Epithelial cell of prostate (primary cell): Measurements from ENCODE around the gene ST6GALNAC3.

Source experiments
- DNase-seq: peaks from one replicate; pipeline ENCODE4 v3.0.0-alpha.2; 2011; ENCODE audit warnings: low read depth, low spot score
- H3K27ac ChIP-seq: fragments of 450-650 bp; 2 replicates; pipeline ENCODE4 v1.5.1; 2017; ENCODE audit warnings: mild to moderate bottlenecking

ST6GALNAC3 gene

DNA sequence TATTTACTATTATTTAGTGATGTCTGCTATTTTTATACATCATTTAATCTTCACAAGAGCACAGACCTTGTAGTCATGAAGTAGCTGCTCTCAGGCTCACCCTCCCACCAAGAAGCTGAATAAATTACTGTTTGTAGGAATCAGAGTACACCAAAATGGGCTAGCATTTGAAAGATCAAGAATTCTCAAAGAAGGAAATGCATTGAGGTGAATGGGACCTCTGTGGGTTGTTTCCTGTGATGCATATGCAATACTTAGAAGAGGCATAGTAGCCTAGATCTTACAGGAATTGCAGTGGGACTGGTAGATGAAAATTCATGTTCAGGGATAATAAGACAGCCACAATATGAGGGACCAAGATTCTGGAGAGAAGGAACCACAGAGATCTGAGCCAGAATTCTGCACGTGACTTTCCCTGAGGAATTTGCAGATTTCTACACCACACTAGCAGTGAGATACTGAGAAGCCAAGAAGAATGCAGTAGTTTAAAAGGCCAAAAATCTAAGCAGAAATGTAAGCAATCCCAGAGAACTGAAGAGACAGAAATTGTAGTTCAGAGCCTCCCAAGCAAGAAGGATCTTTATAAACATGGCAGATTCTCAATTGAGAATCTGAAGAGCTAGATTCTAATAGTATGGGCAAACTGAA, 307.0 kb downstream of the ST6GALNAC3 start:
- no peak overlapping the region for H3K27ac ChIP-seq
- DNase-seq, result no peak

- DNase-seq, result no peak
- H3K27ac ChIP-seq, result no peak overlapping the region
Observed at GRCh38 chr1:76388261-76388660, 313.7 kb downstream of the ST6GALNAC3 start.

DNA sequence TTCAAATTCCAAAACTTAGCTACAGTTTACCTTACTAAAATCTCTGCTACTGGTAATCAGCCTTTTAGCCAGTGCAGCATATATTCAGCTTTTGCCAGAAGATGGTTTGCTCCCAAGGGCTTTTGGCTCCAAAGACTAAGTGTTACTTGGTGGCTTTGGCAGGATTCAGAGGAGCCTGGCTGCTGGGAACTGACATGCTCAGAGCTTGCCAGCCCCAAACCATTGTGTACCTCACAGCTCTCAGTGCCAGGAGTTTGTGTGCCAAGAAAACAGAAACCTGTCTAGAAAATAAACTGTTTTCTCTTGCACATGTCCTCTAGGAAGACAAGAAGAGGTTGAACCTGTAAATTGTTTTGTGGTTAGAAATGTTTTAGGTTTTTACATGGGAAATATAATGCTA, 315.9 kb downstream of the ST6GALNAC3 start:
- no peak overlapping the region for H3K27ac ChIP-seq
- DNase-seq, result no peak

- no peak for DNase-seq
- H3K27ac ChIP-seq, result no peak overlapping the region
Observed at GRCh38 chr1:76395059-76395458, 320.5 kb downstream of the ST6GALNAC3 start.

DNA sequence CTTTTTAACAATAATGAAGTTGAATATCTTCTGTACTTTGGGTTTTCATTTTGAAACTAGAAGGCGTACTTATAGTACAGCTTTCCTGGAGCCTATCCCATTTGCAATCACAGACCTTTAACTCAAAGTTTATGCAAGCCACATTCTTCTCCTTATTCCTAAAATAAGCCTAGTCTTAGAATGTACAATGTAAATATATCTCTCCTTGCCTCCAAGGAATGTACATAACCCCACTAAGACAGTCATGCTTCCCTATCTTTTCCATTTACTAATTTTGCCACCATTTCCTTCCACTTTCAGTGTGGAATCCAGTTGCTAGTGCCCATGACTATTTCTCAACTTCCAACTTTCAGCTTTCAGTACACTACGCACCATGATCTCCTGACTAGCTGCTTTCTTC, 327.6 kb downstream of the ST6GALNAC3 start:
- DNase-seq, result no peak
- no peak overlapping the region for H3K27ac ChIP-seq

DNA sequence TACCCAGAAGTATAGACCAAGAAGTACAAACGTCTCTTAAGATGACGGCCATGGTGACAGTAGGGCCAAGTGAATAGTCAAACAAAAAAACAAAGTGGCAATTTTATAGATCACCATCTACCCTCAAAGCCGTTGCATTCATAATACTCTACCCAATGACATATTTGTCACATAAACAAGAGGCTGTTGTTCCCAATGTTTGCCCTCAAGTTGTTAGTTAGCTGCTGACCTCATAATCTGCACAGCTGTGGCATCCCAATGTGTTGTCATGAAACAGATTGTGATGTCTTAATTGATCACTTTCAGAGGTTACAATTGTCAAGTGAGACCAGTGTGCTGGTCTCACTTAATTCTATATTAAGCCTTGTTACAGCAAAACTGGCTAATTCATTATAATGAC, 333.8 kb downstream of the ST6GALNAC3 start:
- DNase-seq, result no peak
- H3K27ac ChIP-seq, result no peak overlapping the region

DNA sequence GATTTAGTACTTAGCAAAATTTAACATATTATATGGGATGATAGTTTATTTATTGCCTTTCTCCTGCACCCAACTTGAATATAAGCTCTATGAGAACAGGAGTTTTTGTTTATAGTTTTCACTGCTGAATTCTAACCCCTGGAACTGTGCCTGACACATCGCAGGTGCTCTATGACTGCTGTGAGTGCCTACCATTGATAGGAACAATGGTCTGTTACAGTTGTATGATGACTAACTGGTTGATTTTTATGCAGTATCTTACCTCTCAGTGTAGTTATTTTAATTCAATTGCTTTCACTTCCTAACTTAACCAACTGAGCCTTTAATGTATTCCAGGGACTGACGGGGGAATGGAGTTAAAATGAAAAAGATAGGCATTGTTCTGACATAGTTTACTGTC, 336.0 kb downstream of the ST6GALNAC3 start:
- H3K27ac ChIP-seq, result no peak overlapping the region
- no peak for DNase-seq

- no peak overlapping the region for H3K27ac ChIP-seq
- DNase-seq, result no peak
Observed at GRCh38 chr1:76418531-76418930, 344.0 kb downstream of the ST6GALNAC3 start.

DNA sequence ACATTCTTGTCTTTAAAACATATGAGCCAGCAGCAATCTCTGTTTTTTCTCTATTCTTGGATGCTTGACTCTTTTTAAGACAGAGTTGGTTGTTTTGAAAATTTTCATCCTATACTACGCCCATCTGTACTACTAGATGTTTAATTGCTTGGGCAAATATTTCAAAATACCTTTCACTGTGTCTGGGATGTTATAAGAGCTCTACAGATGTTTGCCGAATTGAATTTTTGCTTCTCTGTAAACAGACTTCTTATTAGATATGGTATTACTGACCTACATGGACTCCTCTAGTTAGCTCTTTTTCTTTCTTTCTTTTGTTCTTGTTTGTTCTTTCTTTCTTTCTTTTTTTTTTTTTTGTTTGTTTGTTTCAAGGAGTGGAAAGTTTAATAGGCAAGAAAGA, 345.1 kb downstream of the ST6GALNAC3 start:
- H3K27ac ChIP-seq, result no peak overlapping the region
- DNase-seq, result no peak

DNA sequence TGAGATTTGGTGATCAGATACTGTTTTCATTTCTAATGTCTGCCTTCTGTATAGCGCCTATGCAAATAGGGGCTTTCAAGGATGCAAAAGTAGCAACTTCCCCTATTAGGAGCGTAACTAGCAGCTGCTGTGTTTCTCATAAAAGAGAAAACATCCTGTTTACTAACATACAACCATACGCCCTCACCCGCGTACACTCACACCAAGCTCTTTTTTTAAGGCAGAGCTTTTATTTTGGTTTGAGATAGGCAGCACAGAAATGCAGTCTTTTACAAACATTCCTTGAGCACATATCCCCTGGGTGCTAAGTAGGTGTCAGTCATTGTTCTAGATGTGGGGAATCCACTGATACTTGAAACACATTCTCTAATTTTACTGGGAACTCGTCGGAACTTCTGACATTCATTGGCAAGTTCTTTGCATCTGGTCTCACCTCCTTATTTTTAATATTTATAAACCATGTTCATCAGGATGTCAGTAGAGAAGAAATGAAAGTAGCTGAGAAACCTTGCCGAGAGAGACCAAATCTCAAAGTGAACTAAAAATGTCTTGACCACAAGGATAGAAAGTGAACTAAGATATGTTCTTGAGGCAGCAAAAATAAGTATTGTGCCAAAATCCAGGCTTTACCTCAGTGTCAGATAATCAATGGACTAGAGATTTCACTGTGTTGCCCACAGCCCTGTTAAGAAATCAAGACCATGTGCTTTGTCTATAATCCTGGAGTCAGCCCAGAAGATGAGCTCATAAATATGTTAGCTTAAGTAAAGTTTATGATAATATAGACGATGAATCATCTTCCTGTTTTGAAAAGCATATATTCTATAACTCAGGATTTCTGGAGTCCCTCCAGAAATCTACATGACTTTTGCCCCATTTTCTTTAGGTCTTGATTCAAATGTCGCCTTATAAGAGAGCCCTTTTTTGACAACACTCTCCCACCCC, 350.9 kb downstream of the ST6GALNAC3 start:
- no peak overlapping the region for H3K27ac ChIP-seq
- DNase-seq, result no peak

- DNase-seq, result no peak
- no peak overlapping the region for H3K27ac ChIP-seq
Observed at GRCh38 chr1:76426606-76427005, 352.1 kb downstream of the ST6GALNAC3 start.

GRCh38 chr1:76428028-76428427, 353.5 kb downstream of the ST6GALNAC3 start:
- no peak overlapping the region for H3K27ac ChIP-seq
- no peak for DNase-seq

DNA sequence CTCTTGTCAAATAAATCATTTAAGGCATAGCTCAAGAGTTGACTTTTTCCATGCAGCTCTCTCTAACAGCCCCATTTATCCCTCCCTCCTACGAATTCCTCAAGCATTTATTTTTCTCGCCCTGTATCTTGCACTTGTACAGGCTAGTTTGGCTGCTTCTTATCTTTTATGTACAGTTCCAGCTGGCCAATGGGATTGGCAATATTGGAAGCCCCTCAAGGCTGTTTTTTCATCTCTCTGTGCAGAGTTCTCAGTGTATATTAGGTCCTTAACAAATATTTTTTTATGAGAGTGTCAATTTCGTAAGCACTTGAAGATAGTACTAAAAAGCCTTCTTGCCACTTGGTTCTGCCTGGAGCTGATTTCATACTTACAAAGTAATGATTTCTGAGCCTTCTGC, 356.0 kb downstream of the ST6GALNAC3 start:
- H3K27ac ChIP-seq, result no peak overlapping the region
- no peak for DNase-seq

DNA sequence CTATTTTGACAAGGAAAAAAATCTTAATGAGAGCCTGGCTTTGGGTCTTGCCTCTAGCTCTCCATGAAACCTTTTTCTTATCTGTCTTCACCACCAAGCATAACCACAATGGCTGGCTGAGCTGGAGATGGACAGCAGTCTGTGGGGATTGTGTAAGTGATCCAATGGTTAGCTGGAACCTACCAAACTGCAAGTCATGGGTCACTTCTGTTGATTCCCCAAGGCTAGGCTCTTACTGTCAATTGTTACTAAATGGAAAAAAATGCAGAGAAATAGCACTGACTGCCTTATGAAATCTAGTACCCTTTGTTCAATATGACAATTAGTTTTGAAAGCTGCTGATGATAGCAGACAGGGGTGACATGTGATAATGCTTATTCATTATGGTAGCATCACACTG, 359.0 kb downstream of the ST6GALNAC3 start:
- H3K27ac ChIP-seq, result no peak overlapping the region
- DNase-seq, result no peak

DNA sequence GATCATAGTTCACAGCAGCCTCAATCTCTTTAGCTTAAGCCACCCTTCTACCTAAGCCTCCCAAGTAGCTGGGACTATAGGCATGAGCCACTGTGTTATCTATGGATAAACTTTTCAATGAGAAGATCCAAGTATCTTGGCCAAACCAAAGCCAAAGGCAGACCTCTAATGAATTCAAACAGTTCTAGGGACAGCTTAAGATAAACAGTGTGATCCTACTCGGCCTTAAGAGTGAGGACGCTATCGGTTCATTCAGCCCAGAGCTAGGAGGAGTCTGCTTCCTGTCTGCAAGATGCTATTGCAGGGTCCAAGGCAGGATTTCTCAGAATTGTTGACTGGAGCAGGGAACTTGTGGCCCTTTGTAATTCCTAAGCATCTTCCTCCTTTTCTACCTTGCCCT, 368.7 kb downstream of the ST6GALNAC3 start:
- no peak overlapping the region for H3K27ac ChIP-seq
- DNase-seq, result no peak

GRCh38 chr1:76444773-76445172, 370.2 kb downstream of the ST6GALNAC3 start:
- no peak overlapping the region for H3K27ac ChIP-seq
- no peak for DNase-seq

- DNase-seq, result no peak
- H3K27ac ChIP-seq, result no peak overlapping the region
Observed at GRCh38 chr1:76450229-76450628, 375.7 kb downstream of the ST6GALNAC3 start.

GRCh38 chr1:76463278-76463677, 388.7 kb downstream of the ST6GALNAC3 start:
- no peak overlapping the region for H3K27ac ChIP-seq
- DNase-seq, result no peak

DNA sequence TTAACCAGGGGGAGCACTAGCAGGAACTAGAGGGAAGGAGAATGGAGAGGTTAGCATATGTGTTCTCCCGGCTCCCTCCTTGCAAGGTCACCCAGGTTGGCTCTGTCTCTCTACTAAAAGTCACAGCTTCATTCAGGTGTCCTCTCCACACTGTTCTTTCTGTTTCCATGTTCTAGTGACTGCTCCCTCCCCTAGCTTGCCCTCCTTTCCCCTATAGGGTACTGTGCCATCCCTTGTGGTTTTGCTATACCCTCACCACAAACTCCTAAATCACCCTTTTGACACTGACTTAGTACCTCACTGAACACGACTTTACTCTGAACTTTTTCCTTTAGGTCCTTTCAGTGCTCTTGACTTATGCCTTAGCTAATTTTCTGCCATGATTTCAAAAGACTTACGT, 389.3 kb downstream of the ST6GALNAC3 start:
- no peak for DNase-seq
- H3K27ac ChIP-seq, result no peak overlapping the region

- DNase-seq, result no peak
- no peak overlapping the region for H3K27ac ChIP-seq
Observed at GRCh38 chr1:76465030-76465429, 390.5 kb downstream of the ST6GALNAC3 start.

- no peak for DNase-seq
- no peak overlapping the region for H3K27ac ChIP-seq
Observed at GRCh38 chr1:76470166-76470565, 395.6 kb downstream of the ST6GALNAC3 start.

DNA sequence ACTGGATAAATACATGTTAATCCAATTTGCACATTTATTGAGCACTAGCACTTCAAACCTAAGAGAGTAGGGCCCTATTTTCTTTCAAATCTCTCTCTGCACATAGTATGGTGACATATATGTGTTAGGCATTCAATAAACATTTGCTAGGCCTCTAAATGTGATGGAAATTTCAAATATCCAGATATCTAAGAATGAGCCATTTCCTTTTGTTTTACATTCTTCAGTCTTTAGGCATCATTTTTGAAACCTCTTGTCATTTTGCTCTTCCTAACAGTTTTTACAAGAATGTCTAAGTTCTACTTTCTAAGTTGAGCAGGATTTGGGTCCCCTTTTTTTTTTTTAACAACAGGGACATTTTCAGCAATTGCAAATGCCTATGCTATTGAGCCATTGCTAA, 397.0 kb downstream of the ST6GALNAC3 start:
- no peak for DNase-seq
- no peak overlapping the region for H3K27ac ChIP-seq
